K562 (cell line): Measurements from ENCODE around the gene KAT6B.

Experiments
- CTBP1 ChIP-seq: fragments of 450-650 bp; IDR thresholded peaks from 2 replicates; pipeline ENCODE4 v1.6.1; 2016; ENCODE audit warnings: borderline replicate concordance
- EGR1 ChIP-seq: fragments of 450-650 bp; conservative IDR thresholded peaks from 2 replicates; pipeline ENCODE4 v1.6.1; 2017; ENCODE audit warnings: mild to moderate bottlenecking

DNA sequence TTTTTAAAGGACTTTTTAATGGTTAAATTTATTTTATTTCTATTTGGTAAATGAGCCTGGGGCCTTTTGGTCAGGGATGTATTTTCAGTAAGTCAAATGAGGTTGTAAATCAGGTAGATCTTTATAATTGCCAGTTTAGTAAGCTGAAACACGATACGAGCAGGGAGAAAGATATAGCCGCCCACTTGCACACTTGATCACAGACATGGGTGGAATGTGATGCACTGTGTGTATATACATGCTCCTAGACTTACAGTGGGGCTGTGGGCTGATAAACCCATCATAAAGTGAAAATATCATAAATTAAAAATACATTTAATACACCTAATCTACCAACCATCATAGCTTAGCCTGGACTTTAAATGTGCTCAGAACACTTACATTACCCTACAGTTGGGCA, 165.7 kb downstream of the KAT6B start:
- TF ChIP-seq EGR1 (no peak), CTBP1 (no peak)
